DMS79 (cell line): Measurements from ENCODE around the gene FAM47A.

Experiments used
- DNase-seq: peaks from one replicate; lab custom pipeline; 2025; lab: John Stamatoyannopoulos, UW

FAM47A gene

DNA sequence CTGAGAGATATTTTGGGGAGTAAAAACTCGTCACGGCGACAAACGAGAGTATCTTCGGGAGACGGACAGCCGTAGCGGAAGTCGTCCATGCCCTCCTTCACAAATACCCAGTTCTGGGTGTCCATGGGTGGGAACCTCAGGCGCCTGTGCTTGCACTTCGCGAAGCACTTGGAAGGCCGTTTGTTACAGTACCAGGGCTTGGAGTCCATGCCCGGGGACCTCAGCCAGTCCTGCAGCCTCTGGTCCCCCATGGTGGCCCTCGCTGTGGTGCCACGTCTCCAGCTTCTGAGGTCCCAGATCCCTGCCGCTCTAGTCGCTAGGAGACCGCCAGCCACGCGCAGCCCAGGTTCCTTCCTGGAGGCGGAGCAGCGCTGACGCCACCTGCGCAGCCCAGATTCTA is at the start of gene FAM47A:
Gene FAM47A, minus strand, starts transcription at position 287 of the 400 bp plus-strand sequence. Its CDS starts 36 bp downstream, at position 251.
- DNase-seq, result no peak

DNA sequence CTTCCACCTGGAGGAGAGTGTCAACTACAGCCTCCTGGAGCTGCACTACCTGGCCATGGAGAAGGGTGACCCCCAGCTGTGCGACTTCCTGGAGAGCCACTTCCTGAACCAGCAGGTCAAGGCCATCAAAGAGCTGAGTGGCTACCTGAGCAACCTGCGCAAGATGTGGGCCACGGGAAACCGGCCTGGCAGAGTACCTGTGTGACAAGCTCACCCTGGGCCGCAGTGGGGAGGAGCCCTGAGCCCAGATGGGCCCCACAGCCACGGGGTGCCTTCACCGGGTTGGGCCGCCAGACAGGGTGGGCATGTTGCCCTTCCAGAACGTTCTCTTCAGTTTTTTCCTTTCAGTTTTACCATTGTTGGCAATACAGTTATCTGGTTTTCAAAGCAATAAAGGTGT is 15.2 kb upstream of the FAM47A start:
- DNase-seq, result no peak

DNA sequence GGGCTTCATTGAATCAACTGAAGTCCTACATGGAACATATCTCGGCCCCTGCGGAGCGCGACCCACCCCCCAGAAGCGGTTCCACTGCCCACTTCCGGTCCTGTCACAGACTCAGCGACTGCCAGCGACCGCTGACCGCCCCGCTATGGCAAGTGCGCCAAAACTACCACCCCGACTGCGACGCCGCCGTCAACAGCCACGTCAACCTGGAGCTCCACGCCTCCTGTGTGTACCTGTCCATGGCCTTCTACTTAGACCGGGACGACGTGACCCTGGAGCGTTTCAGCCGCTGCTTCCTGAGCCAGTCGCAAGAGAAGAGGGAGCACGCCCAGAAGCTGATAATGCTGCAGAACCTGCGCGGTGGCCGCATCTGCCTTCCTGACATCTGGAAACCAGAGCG is 14.8 kb upstream of the FAM47A start:
- no peak for DNase-seq

DNA sequence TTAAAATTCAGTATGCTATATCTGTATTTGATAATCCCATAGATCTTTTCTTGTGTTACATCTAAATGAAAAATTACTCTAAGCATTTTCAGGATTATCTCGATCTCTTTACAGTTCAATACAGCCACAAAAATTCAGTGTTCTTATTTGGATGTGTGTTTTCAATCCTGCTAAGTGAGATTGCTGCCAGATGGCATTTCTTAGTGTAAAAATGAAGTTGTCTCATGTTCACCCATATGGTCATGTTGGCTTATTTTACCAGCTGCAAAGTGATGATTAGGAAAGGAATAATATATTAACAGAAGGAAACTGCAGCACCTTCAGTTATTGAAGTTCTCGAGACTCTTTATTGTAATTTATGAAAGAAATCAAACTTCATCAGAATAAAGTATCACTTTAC is 12.1 kb upstream of the FAM47A start:
- no peak for DNase-seq

GRCh38 chrX:34140816-34141215 is 8.7 kb upstream of the FAM47A start:
- DNase-seq, result no peak

DNA sequence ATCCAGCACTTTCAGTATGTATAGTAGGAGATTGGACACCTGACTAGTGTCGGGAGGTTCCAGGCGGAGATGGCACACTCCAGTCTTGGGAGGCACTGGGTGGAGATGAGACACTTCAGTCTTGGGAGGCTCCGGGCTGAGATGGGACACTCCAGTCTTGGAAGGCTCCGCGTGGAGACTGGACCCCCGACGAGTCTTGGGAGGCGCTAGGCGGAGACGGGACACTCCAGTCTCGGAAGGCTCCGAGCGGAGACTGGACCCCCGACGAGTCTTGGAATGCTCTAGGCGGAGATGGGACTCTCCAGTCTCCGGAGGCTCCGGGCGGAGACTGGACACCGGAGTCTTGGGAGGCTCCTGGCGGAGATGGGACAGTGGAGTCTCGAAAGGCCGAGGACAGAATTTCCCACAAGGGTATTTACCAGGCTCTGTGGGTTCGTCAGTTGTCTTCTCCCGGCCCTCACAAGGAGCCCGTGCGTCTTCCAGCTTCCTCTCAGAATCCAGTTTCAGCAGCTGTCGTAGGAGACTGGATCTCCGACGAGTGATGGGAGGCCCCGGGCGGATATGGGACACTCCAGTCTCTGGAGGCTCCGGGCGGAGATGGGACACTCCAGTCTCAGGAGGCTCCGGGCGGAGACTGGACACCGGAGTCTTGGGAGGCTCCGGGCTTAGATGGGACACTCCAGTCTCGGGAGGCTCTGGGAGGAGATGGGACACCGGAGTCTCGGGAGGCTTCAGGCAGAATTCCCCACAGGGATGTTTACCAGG is 952 bp downstream of the FAM47A start:
- no peak for DNase-seq

- DNase-seq, result no peak
Observed at GRCh38 chrX:34130501-34130900, 1.6 kb downstream of the FAM47A start.

DNA sequence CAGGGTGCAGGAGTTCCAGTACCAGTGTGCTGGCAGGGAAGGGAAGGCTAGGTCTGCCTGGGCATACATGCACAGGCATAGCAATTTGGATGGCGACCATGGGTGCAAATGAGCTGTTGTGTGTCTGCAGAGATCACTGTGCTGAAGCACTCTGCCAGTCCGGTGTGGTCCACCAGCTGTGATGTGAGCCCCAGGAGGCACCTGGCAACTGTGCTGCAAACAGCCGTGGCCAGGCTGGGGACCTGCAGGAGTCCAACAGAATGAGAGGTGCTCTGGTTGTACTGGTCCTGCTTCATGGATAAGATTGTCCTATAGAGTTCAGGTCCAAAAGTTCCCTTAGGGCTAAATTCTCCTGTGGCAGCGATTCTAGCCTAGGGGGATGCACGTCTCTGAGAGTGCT is 6.1 kb downstream of the FAM47A start:
- no peak for DNase-seq

DNA sequence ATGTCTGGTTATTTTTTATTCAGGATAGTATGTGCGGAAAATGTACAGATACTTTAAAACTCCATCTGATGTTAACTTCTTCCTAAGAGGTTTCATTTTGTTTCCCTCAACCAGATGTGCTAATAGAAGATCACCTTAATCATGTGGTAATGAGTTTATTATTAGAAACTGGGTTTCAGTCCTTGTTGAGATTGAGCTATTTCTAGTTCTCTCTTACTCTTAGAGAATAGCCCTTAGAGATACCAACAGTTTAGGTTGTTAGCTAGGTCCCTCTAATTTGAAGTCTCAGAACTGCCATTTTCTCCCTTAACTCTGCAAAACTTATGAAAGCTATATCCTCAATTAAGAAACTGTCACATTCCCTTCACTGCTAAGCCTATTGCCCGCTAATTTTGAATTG is 13.0 kb downstream of the FAM47A start:
- DNase-seq, result no peak

DNA sequence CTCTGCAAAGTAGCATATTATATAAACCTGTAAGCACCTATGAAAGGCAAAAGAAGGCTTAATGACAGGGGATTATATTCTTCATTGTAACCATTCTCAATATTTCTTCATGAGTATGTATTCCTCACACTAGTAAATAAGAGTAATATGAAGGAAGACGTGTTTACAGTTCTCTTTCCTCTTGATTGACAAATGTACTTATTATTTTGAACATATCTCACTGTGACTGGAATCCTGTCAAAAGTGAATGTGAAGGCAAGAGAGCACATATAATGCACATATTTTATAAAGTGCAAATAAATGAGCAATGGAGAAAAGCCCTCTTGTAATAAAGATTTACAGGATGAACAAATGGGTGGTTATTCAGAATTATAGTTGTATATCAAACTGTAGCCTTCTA is 19.7 kb downstream of the FAM47A start:
- DNase-seq, result no peak
